ENCODE measurements around the gene SORCS2. TPM values are rescaled to one million over a fixed set of nuclear protein-coding genes. Genes with fewer than 3 reads are reported as not detected.

SORCS2 gene
- total RNA-seq = 1.7 TPM

- DNase-seq (ENCODE audit: low spot score) = peak; percentile 44
Observed at GRCh38 chr4:7192252-7193029, at the start of gene SORCS2. Gene SORCS2, plus strand, starts transcription at chr4:7192538.

- no peak for DNase-seq (ENCODE audit: low spot score)
Observed at GRCh38 chr4:7144374-7145290, 47.7 kb upstream of the SORCS2 start.

DNA sequence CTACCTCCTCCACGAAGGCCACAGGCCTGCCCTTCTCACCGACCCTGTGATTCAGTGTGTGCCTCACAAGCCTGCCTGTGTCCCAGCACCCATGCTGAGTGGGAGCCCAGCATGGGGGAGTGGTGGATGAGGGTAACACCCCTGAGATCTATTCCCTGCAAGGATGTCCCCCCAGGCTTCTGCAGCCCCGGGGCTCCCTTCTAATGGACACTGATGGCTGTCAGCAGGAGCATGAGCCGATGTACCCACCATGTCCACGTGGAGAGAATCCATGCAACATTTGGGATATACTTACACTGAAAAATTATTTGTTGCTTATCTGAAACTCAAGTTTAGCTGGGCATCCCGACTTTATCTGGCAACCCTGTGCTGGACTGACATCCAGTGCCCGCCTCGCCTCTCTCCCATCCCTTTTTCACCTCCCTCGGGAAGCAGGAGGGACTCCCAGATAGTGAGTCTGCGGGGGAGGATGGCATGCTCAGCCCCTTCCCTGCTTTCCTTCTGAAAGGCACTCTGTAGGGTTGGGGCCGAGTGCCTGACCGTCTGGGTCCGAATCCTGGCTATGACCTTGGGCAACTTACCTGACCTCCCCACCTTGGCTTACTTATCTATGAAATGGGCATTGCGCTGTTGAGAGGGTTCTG is 46.9 kb upstream of the SORCS2 start:
- no peak for DNase-seq (ENCODE audit: low spot score)

- no peak for DNase-seq (ENCODE audit: low spot score)
Observed at GRCh38 chr4:7146059-7146785, 46.1 kb upstream of the SORCS2 start.

DNA sequence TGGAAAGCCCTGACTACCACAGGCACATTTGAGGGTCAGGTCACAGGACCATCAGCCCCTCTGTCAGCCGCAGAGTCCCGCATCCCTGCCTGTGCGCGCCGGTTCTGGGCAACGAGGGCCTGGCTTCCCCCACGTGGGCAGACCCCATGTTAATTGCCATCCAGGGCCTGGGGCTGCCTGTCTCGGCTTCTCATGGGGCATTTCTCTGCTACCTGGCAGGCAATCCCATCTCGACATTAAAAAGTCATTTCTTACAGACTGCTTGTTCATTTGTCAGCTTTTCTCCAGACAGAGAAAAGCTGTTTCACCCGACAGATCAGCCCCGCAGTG is 45.6 kb upstream of the SORCS2 start:
- DNase-seq (ENCODE audit: low spot score) = no peak

DNA sequence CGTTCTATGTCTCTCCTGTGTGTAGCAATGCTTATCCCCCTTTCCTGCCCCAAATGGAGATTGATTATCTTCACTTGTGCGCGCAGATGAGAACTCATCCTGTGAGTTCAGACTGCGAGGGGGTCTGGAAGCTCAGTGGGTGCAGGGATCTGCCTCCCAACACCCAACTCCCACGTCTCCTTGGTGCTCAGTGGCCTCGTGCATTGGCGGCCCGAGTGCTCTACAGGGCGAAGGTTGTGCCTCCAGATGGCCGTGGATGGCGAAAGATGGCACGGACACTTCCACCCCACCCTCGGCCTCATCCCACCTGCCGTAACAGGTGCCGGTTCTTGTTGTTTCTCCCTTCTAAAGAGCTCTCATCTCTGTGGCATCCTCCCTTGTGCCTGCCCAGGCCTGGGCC is 45.1 kb upstream of the SORCS2 start:
- DNase-seq (ENCODE audit: low spot score) = no peak

- no peak for DNase-seq (ENCODE audit: low spot score)
Observed at GRCh38 chr4:7147661-7148310, 44.6 kb upstream of the SORCS2 start.

GRCh38 chr4:7148337-7148736 is 44.0 kb upstream of the SORCS2 start:
- DNase-seq (ENCODE audit: low spot score) = no peak

- no peak for DNase-seq (ENCODE audit: low spot score)
Observed at GRCh38 chr4:7150036-7150635, 42.2 kb upstream of the SORCS2 start.

- DNase-seq (ENCODE audit: low spot score) = no peak
Observed at GRCh38 chr4:7151668-7152227, 40.6 kb upstream of the SORCS2 start.

GRCh38 chr4:7153711-7154110 is 38.6 kb upstream of the SORCS2 start:
- DNase-seq (ENCODE audit: low spot score) = no peak

- no peak for DNase-seq (ENCODE audit: low spot score)
Observed at GRCh38 chr4:7154351-7154981, 37.9 kb upstream of the SORCS2 start.

DNA sequence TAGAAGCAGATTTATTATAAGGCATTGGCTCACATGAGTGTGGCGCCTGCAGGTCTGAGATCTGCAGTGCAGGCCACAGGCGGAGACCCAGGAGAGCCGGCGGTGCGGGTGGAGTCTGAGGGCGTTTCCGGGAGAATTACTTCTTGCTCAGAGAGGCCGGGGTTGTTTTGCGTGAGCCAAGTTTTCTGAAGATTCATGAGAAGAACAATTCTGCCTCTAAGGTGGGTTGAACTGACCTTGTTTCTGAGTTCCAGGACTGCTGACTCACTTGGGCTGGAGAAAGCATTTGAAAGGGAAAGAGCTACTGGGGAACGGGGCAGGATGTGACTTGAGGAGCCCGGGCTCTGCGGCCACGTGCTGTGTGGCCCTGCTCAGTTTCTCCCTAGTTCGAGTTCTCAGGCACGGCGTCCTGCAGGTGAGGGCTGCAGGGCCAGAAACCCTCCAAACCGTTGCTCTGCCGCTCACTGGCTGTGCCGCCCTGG is 36.7 kb upstream of the SORCS2 start:
- no peak for DNase-seq (ENCODE audit: low spot score)

GRCh38 chr4:7156328-7156727 is 36.0 kb upstream of the SORCS2 start:
- DNase-seq (ENCODE audit: low spot score) = no peak

DNA sequence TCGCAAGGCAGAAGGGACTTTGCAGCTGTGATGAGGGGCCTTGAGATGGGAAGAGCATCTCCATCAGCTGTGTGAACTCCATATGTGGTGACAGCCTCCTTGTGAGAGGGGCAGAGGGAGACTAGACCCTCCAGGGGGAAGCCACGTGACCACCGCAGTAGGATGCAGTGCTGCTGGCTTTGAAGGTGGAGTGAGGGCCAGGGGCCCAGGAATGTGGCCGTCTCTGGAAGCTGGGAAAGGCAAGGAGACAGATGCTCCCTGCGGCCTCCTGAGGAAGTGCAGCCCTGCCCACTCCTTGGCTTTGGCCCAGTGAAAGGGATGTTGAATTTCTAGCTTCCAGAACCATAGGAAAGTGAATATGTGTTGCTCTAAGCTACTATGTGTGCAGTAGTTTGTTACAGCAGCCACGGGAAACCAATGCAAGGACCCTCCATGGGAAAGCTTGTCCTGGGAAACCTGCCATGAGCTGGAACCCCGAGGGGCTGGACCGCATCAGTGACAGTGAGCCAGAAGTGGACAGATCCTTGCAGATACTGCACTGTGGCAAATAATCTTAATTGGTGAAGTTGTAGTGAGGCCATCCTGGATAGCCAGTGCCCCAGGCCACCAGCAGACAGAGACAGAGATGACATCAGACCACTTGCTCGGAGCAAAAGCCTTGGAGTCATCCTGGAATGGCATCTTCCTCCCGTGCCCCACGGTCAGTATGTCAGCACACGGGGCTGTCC is 35.4 kb upstream of the SORCS2 start:
- no peak for DNase-seq (ENCODE audit: low spot score)

DNA sequence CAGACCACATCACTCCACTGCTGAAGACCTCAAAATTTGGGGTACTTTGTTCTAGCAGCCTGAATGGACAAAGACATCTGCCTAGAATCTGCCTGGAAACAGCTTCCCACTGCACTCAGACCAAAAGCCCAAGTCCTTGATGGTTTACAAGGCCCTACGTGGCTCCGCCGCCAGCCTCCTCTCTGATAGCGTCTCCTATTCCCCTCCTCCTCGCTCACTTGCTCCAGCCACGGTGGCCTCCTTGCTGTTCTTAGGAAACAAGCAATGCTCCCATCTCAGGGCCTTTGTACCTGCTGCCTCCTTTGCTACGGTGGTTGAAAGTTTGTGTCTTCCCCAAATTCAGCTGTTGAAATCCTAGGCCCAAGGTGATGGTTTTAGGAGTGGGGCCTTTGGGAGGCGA is 34.7 kb upstream of the SORCS2 start:
- DNase-seq (ENCODE audit: low spot score) = no peak

DNA sequence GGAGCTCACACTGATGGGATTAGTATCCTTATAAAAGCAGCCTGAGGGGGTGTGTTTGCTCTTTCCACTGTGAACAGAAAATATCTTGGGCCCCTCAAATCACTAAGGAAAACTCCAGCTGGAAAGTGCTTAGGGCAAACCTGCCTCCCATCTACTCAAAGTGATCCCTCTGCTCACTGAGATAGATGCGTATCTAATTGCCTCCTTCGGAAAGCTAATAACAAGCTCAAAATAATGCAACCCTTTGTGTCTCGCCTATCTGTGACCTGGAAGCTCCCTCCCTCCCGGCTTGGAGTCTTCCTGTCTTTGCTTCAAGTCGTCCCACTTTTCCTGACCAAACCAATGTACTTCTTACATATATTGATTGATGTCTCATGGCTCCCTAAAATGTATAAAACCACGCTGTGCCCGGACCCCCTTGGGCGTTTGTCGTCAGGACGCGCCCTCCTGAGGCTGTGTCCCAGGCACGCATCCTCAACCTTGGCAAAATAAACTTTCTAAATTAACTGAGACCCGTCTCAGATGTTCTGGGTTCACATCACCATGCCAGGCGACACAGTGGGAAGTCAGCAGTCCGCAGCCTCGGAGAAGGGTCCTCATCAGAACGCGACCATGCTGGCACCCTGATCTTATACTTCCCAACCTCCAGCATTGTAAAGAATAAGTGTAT is 34.1 kb upstream of the SORCS2 start:
- no peak for DNase-seq (ENCODE audit: low spot score)

DNA sequence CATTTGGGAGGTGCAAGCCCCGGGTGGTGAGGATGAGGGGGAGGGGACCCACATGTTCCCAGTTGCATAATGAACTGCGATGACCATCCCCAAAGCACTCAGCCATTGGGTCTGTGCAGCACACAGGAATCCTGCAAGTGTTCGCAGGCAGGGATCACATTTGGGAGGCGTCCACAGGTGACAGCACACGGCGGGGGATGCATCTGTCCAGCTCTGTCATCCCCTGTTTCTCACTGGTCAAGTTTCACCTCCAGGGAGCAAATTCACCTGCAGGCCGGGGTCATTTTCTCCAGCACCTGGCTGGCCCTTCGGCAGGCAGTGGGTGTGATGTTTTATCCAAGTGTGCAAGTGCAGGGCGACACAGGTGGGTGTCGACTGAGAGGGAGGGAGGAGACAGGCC is 33.3 kb upstream of the SORCS2 start:
- no peak for DNase-seq (ENCODE audit: low spot score)

DNA sequence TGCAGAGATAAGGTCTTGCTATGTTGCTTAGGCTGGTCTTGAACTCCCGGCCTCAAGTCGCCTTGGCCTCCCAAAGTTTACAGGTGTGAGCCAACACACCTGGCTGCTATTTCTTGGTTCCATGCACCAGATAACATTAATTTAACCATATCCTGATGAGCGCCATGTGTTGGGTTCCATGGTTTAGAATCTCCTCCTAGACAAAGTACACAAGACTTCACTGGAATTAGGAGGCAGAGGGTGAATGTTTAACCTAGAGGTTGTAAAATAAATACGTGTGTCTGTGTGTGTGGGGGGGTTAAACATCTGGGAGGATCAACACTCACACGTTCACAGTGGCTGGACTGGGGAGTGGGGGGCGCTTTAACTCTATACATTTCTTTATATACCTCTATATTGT is 32.4 kb upstream of the SORCS2 start:
- DNase-seq (ENCODE audit: low spot score) = no peak

Measured in mucosa of gallbladder (tissue), 1 donor.